ENCODE results near the gene FRYL.

The FRYL gene

DNA sequence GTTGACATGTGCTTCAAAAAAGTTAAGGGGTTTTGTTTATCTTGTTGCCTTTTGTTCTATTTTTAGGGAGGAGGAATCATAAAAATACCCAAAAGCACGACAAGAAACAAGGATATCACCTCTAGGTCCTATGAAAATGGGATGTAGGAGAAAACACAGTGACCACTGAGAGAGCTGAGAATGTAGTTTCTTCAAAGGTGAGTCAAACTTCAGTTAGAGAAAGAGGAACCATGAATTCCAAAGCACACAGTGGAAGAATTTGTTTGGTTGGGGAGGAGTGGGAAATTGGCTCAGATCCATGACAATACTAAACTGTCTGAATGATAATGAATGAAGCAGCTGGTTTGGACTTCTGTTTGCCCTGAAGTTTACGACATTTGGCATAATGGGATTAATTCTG, 19.1 kb upstream of the FRYL start:
- peaks cover 5% of the 10 kb centered on the region; the same call in 1 of the 2 replicates for H3K4me1 ChIP-seq (ENCODE audit: insufficient read depth, low read length)
- no peak overlapping the region for H3K4me3 ChIP-seq (ENCODE audit: low read length)
- H3K9me3 ChIP-seq (ENCODE audit: insufficient read depth, low read depth, low read length) = no peaks in the 10 kb centered on the region
- H3K9ac ChIP-seq (ENCODE audit: low read depth, low read length) = no peak overlapping the region
- H3K36me3 ChIP-seq (ENCODE audit: insufficient read depth, low read depth, low read length) = no peaks in the 10 kb centered on the region
- no peaks in the 10 kb centered on the region for H3K27me3 ChIP-seq (ENCODE audit: insufficient read depth, low read length)
- no peak overlapping the region for H3K27ac ChIP-seq (ENCODE audit: low read length)

GRCh38 chr4:48798117-48798516, 18.0 kb upstream of the FRYL start:
- no peaks in the 10 kb centered on the region for H3K27me3 ChIP-seq (ENCODE audit: insufficient read depth, low read length)
- H3K27ac ChIP-seq (ENCODE audit: low read length) = no peak overlapping the region
- H3K4me1 ChIP-seq (ENCODE audit: insufficient read depth, low read length) = peaks cover 5% of the 10 kb centered on the region; the same call in 1 of the 2 replicates
- H3K4me3 ChIP-seq (ENCODE audit: low read length) = no peak overlapping the region
- no peak overlapping the region for H3K9ac ChIP-seq (ENCODE audit: low read depth, low read length)
- H3K36me3 ChIP-seq (ENCODE audit: insufficient read depth, low read depth, low read length) = no peaks in the 10 kb centered on the region
- no peaks in the 10 kb centered on the region for H3K9me3 ChIP-seq (ENCODE audit: insufficient read depth, low read depth, low read length)

GRCh38 chr4:48796927-48797679, 17.0 kb upstream of the FRYL start:
- Histone ChIP-seq H3K9me3 (ENCODE audit: insufficient read depth, low read depth, low read length) (no peaks in the 10 kb centered on the region), H3K9ac (ENCODE audit: low read depth, low read length) (no peak overlapping the region), H3K4me3 (ENCODE audit: low read length) (no peak overlapping the region), H3K27ac (ENCODE audit: low read length) (no peak overlapping the region), H3K36me3 (ENCODE audit: insufficient read depth, low read depth, low read length) (no peaks in the 10 kb centered on the region), H3K4me1 (ENCODE audit: insufficient read depth, low read length) (peaks cover 5% of the 10 kb centered on the region; the same call in 1 of the 2 replicates), H3K27me3 (ENCODE audit: insufficient read depth, low read length) (no peaks in the 10 kb centered on the region)

DNA sequence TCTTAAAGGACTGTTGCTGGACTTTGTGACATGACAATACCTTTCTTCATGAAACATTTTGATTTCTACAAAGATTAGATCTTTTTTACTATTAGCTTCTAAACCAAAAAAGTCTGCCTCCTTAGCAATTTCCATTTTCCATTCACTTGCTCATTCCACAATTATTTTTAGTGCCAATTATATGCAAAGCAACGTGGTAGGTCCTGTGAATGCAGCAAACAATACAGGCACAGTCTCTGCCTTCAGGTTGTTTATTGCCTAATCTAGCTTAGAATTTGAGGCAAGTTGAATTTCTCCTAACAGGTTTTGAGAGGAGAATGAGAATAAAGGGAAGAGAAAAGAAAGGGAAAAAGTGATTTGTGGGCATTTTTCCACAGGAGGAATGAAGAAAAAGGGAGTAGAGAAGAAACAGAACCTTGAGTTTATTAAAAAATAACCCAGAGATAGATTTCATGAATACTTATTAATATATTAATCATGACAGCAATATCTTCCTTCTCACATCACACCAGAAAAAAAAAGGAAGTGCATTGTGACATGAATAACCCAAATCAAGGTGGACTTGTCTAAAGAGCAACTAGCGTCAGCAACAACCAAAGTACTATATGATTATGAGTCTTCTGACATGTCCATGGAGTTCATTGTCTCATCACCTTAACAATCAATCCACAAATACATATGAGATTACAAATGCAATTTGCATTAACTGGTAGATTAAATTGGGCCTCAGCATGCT, 16.3 kb upstream of the FRYL start:
- H3K9ac ChIP-seq (ENCODE audit: low read depth, low read length) = no peak overlapping the region
- H3K27me3 ChIP-seq (ENCODE audit: insufficient read depth, low read length) = no peaks in the 10 kb centered on the region
- H3K4me3 ChIP-seq (ENCODE audit: low read length) = no peak overlapping the region
- no peak overlapping the region for H3K27ac ChIP-seq (ENCODE audit: low read length)
- H3K4me1 ChIP-seq (ENCODE audit: insufficient read depth, low read length) = peaks cover 5% of the 10 kb centered on the region; the same call in 1 of the 2 replicates
- no peaks in the 10 kb centered on the region for H3K9me3 ChIP-seq (ENCODE audit: insufficient read depth, low read depth, low read length)
- H3K36me3 ChIP-seq (ENCODE audit: insufficient read depth, low read depth, low read length) = no peaks in the 10 kb centered on the region

- peaks cover 5% of the 10 kb centered on the region; the same call in 1 of the 2 replicates for H3K4me1 ChIP-seq (ENCODE audit: insufficient read depth, low read length)
- no peaks in the 10 kb centered on the region for H3K27me3 ChIP-seq (ENCODE audit: insufficient read depth, low read length)
- no peak overlapping the region for H3K4me3 ChIP-seq (ENCODE audit: low read length)
These were observed 15.0 kb upstream of the FRYL start for GRCh38 chr4:48795108-48795507.

GRCh38 chr4:48792348-48793006, 12.4 kb upstream of the FRYL start:
- Histone ChIP-seq H3K4me1 (ENCODE audit: insufficient read depth, low read length) (peaks cover 5% of the 10 kb centered on the region; the same call in 1 of the 2 replicates), H3K4me3 (ENCODE audit: low read length) (no peak overlapping the region), H3K36me3 (ENCODE audit: insufficient read depth, low read depth, low read length) (no peaks in the 10 kb centered on the region), H3K27ac (ENCODE audit: low read length) (no peak overlapping the region), H3K9me3 (ENCODE audit: insufficient read depth, low read depth, low read length) (no peaks in the 10 kb centered on the region), H3K9ac (ENCODE audit: low read depth, low read length) (no peak overlapping the region), H3K27me3 (ENCODE audit: insufficient read depth, low read length) (no peaks in the 10 kb centered on the region)

More at GRCh38 chr4:48795108-48795507, 15.0 kb upstream of the FRYL start:
- no peaks in the 10 kb centered on the region for H3K9me3 ChIP-seq (ENCODE audit: insufficient read depth, low read depth, low read length)
- H3K27ac ChIP-seq (ENCODE audit: low read length) = no peak overlapping the region
- no peaks in the 10 kb centered on the region for H3K36me3 ChIP-seq (ENCODE audit: insufficient read depth, low read depth, low read length)
- H3K9ac ChIP-seq (ENCODE audit: low read depth, low read length) = no peak overlapping the region

DNA sequence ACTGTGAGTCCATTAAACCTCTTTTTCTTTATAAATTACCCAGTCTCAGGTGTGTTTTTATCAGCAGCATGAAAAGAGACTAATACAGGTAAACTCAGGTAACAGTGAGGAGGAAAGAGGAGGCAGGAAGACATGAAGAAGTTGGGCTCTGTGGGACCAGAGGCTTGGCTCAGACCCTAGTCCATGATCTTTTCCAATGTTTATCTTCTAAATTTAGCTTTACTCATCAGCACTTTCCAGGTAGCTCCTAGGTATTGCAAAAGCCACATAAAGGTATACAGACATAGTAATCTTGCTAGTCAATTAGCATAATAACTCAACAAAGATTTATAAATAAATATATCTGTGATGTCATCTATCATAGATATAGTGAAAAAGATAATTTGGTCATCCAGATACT, 11.2 kb upstream of the FRYL start:
- Histone ChIP-seq H3K9ac (ENCODE audit: low read depth, low read length) (no peak overlapping the region), H3K4me1 (ENCODE audit: insufficient read depth, low read length) (peaks cover 1% of the 10 kb centered on the region; the same call in 1 of the 2 replicates), H3K4me3 (ENCODE audit: low read length) (no peak overlapping the region), H3K36me3 (ENCODE audit: insufficient read depth, low read depth, low read length) (no peaks in the 10 kb centered on the region), H3K27ac (ENCODE audit: low read length) (no peak overlapping the region), H3K9me3 (ENCODE audit: insufficient read depth, low read depth, low read length) (no peaks in the 10 kb centered on the region), H3K27me3 (ENCODE audit: insufficient read depth, low read length) (no peaks in the 10 kb centered on the region)

GRCh38 chr4:48790561-48790960, 10.5 kb upstream of the FRYL start:
- Histone ChIP-seq H3K4me3 (ENCODE audit: low read length) (no peak overlapping the region), H3K27me3 (ENCODE audit: insufficient read depth, low read length) (no peaks in the 10 kb centered on the region), H3K9ac (ENCODE audit: low read depth, low read length) (no peak overlapping the region), H3K4me1 (ENCODE audit: insufficient read depth, low read length) (no peaks in the 10 kb centered on the region; the same call in 1 of the 2 replicates), H3K36me3 (ENCODE audit: insufficient read depth, low read depth, low read length) (no peaks in the 10 kb centered on the region), H3K27ac (ENCODE audit: low read length) (no peak overlapping the region), H3K9me3 (ENCODE audit: insufficient read depth, low read depth, low read length) (no peaks in the 10 kb centered on the region)

DNA sequence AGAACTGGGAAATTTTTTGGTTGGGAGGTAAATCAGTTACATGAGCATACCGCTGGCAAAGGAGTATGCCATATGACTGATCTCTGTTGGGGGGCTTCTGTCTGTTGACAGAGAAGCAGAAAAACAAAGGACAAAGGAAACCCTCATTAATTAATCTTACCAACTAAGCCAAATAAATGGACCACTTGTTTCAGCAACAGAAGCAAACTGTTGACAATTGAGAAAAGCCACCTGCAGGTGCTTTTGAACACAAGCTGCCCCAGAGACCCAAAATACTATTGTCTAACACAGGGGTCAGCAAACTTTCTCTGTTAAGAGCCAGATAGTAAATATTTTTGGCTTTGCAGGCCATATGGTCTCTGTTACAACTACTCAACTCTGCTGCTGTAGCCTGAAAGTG, 7.0 kb upstream of the FRYL start:
- no peaks in the 10 kb centered on the region; the same call in 1 of the 2 replicates for H3K4me1 ChIP-seq (ENCODE audit: insufficient read depth, low read length)
- no peaks in the 10 kb centered on the region for H3K36me3 ChIP-seq (ENCODE audit: insufficient read depth, low read depth, low read length)
- no peaks in the 10 kb centered on the region for H3K9me3 ChIP-seq (ENCODE audit: insufficient read depth, low read depth, low read length)
- no peak overlapping the region for H3K4me3 ChIP-seq (ENCODE audit: low read length)
- no peak overlapping the region for H3K9ac ChIP-seq (ENCODE audit: low read depth, low read length)
- no peak overlapping the region for H3K27ac ChIP-seq (ENCODE audit: low read length)
- no peaks in the 10 kb centered on the region for H3K27me3 ChIP-seq (ENCODE audit: insufficient read depth, low read length)

- Histone ChIP-seq H3K27me3 (ENCODE audit: insufficient read depth, low read length) (no peaks in the 10 kb centered on the region), H3K9ac (ENCODE audit: low read depth, low read length) (no peak overlapping the region), H3K27ac (ENCODE audit: low read length) (no peak overlapping the region), H3K9me3 (ENCODE audit: insufficient read depth, low read depth, low read length) (no peaks in the 10 kb centered on the region), H3K36me3 (ENCODE audit: insufficient read depth, low read depth, low read length) (no peaks in the 10 kb centered on the region), H3K4me3 (ENCODE audit: low read length) (no peak overlapping the region), H3K4me1 (ENCODE audit: insufficient read depth, low read length) (no peaks in the 10 kb centered on the region; the same call in 1 of the 2 replicates)
These were observed 6.5 kb upstream of the FRYL start for GRCh38 chr4:48786549-48786948.

DNA sequence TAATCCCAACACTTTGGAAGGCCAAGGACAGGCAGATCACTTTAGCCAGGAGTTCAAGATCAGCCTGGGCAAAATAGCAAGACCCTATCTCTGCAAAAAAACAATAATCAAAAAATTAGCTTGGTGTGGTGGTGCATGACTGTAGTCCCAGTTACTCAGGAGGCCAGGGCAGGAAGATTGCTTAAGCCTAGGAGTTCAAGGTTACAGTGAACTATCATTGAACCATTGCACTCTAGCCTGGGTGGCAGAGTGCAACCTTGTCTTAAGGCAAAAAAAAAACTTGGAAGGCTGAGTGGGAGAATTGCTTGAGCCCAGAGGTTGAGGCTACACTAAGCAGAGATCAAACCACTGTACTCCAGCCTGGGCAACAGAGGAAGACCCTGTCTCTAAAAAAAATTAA, 5.2 kb upstream of the FRYL start:
- Histone ChIP-seq H3K4me1 (ENCODE audit: insufficient read depth, low read length) (no peaks in the 10 kb centered on the region; the same call in 1 of the 2 replicates), H3K4me3 (ENCODE audit: low read length) (no peak overlapping the region), H3K27me3 (ENCODE audit: insufficient read depth, low read length) (no peaks in the 10 kb centered on the region), H3K27ac (ENCODE audit: low read length) (no peak overlapping the region), H3K36me3 (ENCODE audit: insufficient read depth, low read depth, low read length) (no peaks in the 10 kb centered on the region), H3K9ac (ENCODE audit: low read depth, low read length) (no peak overlapping the region), H3K9me3 (ENCODE audit: insufficient read depth, low read depth, low read length) (no peaks in the 10 kb centered on the region)

Measured in iPS-20b (cell line).